Panc1 (cell line): Measurements from ENCODE around the gene DCUN1D1. TPM values are rescaled to one million over a fixed set of nuclear protein-coding genes. Genes with fewer than 3 reads are reported as not detected.

Experiments used
- ATAC-seq: fragments of 200-7000 bp; cut with Tn5 transposase; 2 replicates; pipeline ENCODE4 v1.9.1; 2020; ENCODE audit warnings: mild to moderate bottlenecking, moderate library complexity
- BruUV-seq: library from RNA; stranded (reverse); fragments of 400-500 nt; replicated peaks from 2 replicates; lab custom pipeline; 2021; lab: Mats Ljungman, UMichigan
- CTCF ChIA-PET: fragments of 300-600 bp; sonication (Branson Sonifier 250); formaldehyde crosslinking; loops from one replicate; lab custom pipeline; 2022; ENCODE audit warnings: antibody characterized with exemption; lab: Charles Lee
- POLR2A ChIA-PET: fragments of 300-600 bp; sonication (Branson Sonifier 250); formaldehyde crosslinking; loops from one replicate; lab custom pipeline; 2022; ENCODE audit warnings: antibody characterized with exemption; lab: Charles Lee
- DNase-seq: peaks from one replicate; pipeline ENCODE4 v3.0.0-alpha.2; 2010; ENCODE audit warnings: low read depth, low spot score
- H3K27ac ChIP-seq: 2 replicates; pipeline ENCODE4 v1.5.1; 2011; ENCODE audit warnings: mild to moderate bottlenecking, low read length, inconsistent platforms
- H3K27me3 ChIP-seq: fragments of 200-500 bp; sonication (Bioruptor generic); 2 replicates; pipeline ENCODE4 v1.6.0; 2014; ENCODE audit warnings: low read length, inconsistent platforms; ENCODE audit not compliant: control insufficient read depth, insufficient read depth
- H3K36me3 ChIP-seq: fragments of 200-500 bp; sonication (Bioruptor generic); 2 replicates; pipeline ENCODE4 v1.5.1; 2014; ENCODE audit warnings: inconsistent platforms, mild to moderate bottlenecking, low read length, moderate library complexity; ENCODE audit not compliant: control insufficient read depth, insufficient read depth
- H3K4me1 ChIP-seq: 2 replicates; pipeline ENCODE4 v1.5.1; 2011; ENCODE audit warnings: inconsistent platforms, mild to moderate bottlenecking, low read length, moderate library complexity; ENCODE audit not compliant: control insufficient read depth, insufficient read depth
- H3K4me3 ChIP-seq, 2 experiments: 2 replicates each; pipeline ENCODE4 v1.5.1; 2011 to 2012; ENCODE audit warnings: low read depth in 2 of 2, low read length in 2 of 2, mild to moderate bottlenecking in 2 of 2, inconsistent platforms in 1 of 2, moderate library complexity in 1 of 2
- H3K9me3 ChIP-seq: fragments of 200-500 bp; sonication (Bioruptor generic); 2 replicates; pipeline ENCODE4 v1.5.1; 2014; ENCODE audit warnings: low read depth, mild to moderate bottlenecking, inconsistent platforms, low read length, moderate library complexity; ENCODE audit not compliant: control insufficient read depth, insufficient read depth
- CTCF ChIP-seq: fragments of 450-650 bp; IDR thresholded peaks from 2 replicates; pipeline ENCODE4 v1.5.1; 2017; ENCODE audit warnings: mild to moderate bottlenecking
- POLR2AphosphoS5 ChIP-seq: IDR thresholded peaks from 2 replicates; pipeline ENCODE4 v1.6.1; 2012; ENCODE audit warnings: mild to moderate bottlenecking, low read depth, low read length, moderate library complexity
- REST ChIP-seq, 2 experiments: IDR thresholded peaks; 2 replicates each; pipeline ENCODE4 v1.6.1; 2011 to 2012; ENCODE audit warnings: low read depth in 2 of 2, control low read depth in 1 of 2, low read length in 1 of 2, mild to moderate bottlenecking in 1 of 2, moderate library complexity in 1 of 2; ENCODE audit not compliant: insufficient read depth in 1 of 2
- SIN3A ChIP-seq: IDR thresholded peaks from 2 replicates; pipeline ENCODE4 v1.6.1; 2012; ENCODE audit warnings: low read depth, mild to moderate bottlenecking, low read length, moderate library complexity, borderline replicate concordance; ENCODE audit not compliant: insufficient read depth
- TCF7L2 ChIP-seq: IDR thresholded peaks from 2 replicates; pipeline ENCODE4 v1.6.1; 2011; ENCODE audit warnings: mild to moderate bottlenecking, low read depth, low read length, inconsistent platforms
- in situ Hi-C: cut with HindIII; loops from 2 replicates; pipeline ENCODE4 v1.10.0; 2016; ENCODE audit warnings: low sequenced_read_pairs, low pct_unique_long_range_greater_than_20kb
- intact Hi-C: fragments of 100-400 bp; cut with micrococcal nuclease; formaldehyde crosslinking; loops from one replicate; pipeline ENCODE4 v1.10.0; 2022; ENCODE audit not compliant: unreplicated experiment
- total RNA-seq: library from RNA; stranded (reverse); gene quantifications from one replicate; pipeline ENCODE4 v1.2.1, GENCODE V29; 2021; ENCODE audit not compliant: unreplicated experiment

The DCUN1D1 gene
- total RNA-seq, 1 experiment from 2014 or later: 68.1 TPM

GRCh38 chr3:183018421-183019192 is 38.3 kb upstream of the DCUN1D1 start:
- intact Hi-C loops: loop anchor here (5.0 kb wide), 1 partner anchor 1159 kb away; no protein-coding TSS in a partner anchor
- CTCF ChIA-PET: no interaction called here
- H3K4me1 ChIP-seq: no peaks in the 10 kb centered on the region
- no peaks in the 10 kb centered on the region for H3K9me3 ChIP-seq
- no peak overlapping the region for H3K4me3 ChIP-seq
- in situ Hi-C loops: no loop called here
- H3K36me3 ChIP-seq: peaks cover 2% of the 10 kb centered on the region; the same call in 1 of the 2 replicates
- POLR2A ChIA-PET: no interaction called here
- TF ChIP-seq CTCF (no peak), REST (IDR thresholded peaks at IDR 0.05; ENCODE audit: insufficient read depth in 1 of 2, low read depth in 2 of 2, low read length in 1 of 2) (no peak), POLR2AphosphoS5 (no peak), TCF7L2 (no peak), SIN3A (no peak)
- H3K27me3 ChIP-seq: no peaks in the 10 kb centered on the region
- no TSS peak for BruUV-seq
- no peak for ATAC-seq
- DNase-seq: no peak
- H3K27ac ChIP-seq: no peak overlapping the region

- no TSS peak for BruUV-seq
- Histone ChIP-seq H3K4me1 (no peaks in the 10 kb centered on the region), H3K9me3 (no peaks in the 10 kb centered on the region), H3K27ac (no peak overlapping the region), H3K36me3 (no peaks in the 10 kb centered on the region; the same call in 1 of the 2 replicates), H3K27me3 (no peaks in the 10 kb centered on the region), H3K4me3 (no peak overlapping the region)
- DNase-seq (no peak), ATAC-seq (no peak)
- in situ Hi-C loops (no loop called here), intact Hi-C loops (loop anchor here (5.0 kb wide), 1 partner anchor 1162 kb away; no protein-coding TSS in a partner anchor)
- TF ChIP-seq CTCF: no peak
- TF ChIP-seq SIN3A: no peak
- no peak for TF ChIP-seq REST (IDR thresholded peaks at IDR 0.05; ENCODE audit: insufficient read depth in 1 of 2, low read depth in 2 of 2, low read length in 1 of 2)
- TF ChIP-seq TCF7L2: no peak
- TF ChIP-seq POLR2AphosphoS5: no peak
- POLR2A ChIA-PET: no interaction called here
- CTCF ChIA-PET: no interaction called here
These were observed 34.8 kb upstream of the DCUN1D1 start for GRCh38 chr3:183015185-183015584.
